ENCODE measurements around the gene GUCA2B. TPM values are rescaled to one million over a fixed set of nuclear protein-coding genes. Genes with fewer than 3 reads are reported as not detected.

The GUCA2B gene
- polyA plus RNA-seq (ENCODE audit: low read depth in 6 of 6) = not detected

DNA sequence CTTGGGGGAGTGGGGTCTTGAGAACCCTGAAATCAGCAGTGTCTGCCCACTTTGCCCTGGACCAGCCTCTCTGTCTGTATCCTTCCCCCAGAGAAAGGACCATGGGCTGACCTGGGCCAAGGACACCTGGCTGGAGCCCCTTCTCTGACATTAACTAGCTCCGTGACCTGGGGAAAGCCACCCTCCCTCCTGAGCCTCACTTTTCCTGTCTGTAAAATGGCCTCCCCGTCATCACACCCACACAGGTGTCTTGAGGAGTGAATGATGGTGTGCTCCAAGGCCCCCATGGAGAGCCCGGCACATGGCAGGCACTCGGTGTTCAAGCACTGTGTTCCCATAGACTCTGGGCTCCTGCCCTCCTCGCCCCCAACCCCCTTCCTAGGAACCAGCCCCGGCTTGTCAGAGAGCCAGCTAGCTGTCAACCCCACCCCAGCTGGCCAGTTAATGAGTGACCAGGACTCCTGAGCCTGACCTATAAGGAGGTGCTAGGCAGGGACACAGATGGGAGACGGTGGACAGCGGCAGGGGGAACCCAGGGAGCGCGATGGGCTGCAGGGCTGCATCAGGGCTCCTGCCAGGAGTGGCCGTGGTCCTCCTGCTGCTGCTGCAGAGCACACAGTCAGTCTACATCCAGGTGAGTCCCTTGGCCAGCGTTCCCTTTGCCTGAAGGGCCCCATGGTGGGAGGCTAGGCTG is at the start of gene GUCA2B:
Gene GUCA2B (plus strand): TSS at position 504 of the 694 bp plus-strand sequence. CDS start 41 bp downstream, at position 545.
- peak within 1 kb of the TSS in 2 of 6 donors; percentile 58 to 75 for H3K27ac Mint-ChIP-seq
- ATAC-seq (ENCODE audit: low read depth in 2 of 2) (no peak), DNase-seq (no peak)
- H3K9me3 Mint-ChIP-seq = peaks cover 0 to 2% (median 0%) of the 10 kb centered on the region in 7 donors
- H3K4me3 Mint-ChIP-seq = no peak within 1 kb of the TSS
- H3K36me3 Mint-ChIP-seq = no peaks in the 10 kb centered on the region
- H3K4me1 Mint-ChIP-seq = no peaks in the 10 kb centered on the region
- H3K27me3 Mint-ChIP-seq = peaks cover 6 to 22% (median 17%) of the 10 kb centered on the region in 3 donors

DNA sequence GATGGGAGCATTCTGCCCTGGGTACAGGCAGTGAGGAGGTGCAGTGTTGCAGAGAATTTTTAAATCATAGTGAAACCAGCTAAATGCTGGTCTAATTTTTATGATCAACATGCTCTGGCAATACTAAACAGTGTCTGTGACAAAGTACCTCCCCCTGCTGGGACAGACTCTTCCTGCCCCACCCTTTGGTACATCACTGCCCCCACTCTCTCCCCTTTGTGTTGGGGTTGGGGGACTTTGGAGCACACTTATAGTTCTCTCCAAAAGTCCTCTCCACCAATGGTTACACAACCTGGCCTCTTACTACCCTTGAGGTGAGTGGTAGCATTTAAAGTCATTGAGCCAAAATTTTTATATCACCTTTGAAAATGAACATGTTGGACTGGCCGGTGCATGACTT is 48.2 kb upstream of the GUCA2B start:
- ATAC-seq (ENCODE audit: low read depth in 2 of 2) (no peak), DNase-seq (no peak)
- Mint-ChIP-seq H3K27ac (no peak overlapping the region), H3K4me1 (no peaks in the 10 kb centered on the region), H3K36me3 (peaks cover 0 to 5% of the 10 kb centered on the region in 2 donors), H3K27me3 (peaks cover 5 to 46% (median 19%) of the 10 kb centered on the region in 3 donors), H3K9me3 (peaks cover 0 to 12% (median 6%) of the 10 kb centered on the region in 7 donors), H3K4me3 (no peak overlapping the region)

DNA sequence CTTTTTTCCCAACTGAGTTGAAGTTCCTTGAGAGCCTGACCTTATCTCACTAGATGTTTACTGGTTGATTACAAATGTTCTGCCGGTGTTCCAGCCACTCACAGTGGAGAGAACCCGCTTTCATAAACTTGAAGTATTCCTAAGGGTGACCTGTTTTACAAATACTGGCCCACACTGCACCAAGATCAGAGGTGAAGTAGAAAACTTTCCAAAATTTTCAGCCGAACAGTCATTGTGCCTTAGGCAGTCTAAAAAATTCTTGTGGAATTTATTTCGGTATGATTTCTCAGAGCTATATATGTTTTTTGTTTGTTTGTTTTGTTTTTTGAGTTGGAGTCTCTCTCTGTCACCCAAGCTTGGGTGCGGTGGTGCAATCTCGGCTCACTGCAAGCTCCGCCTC is 44.9 kb upstream of the GUCA2B start:
- H3K4me1 Mint-ChIP-seq = no peaks in the 10 kb centered on the region
- no peak overlapping the region for H3K27ac Mint-ChIP-seq
- ATAC-seq (ENCODE audit: low read depth in 2 of 2) = no peak
- H3K27me3 Mint-ChIP-seq = peaks cover 10 to 49% (median 38%) of the 10 kb centered on the region in 3 donors
- H3K36me3 Mint-ChIP-seq = no peaks in the 10 kb centered on the region
- H3K4me3 Mint-ChIP-seq = no peak overlapping the region
- DNase-seq = no peak
- H3K9me3 Mint-ChIP-seq = peaks cover 0 to 4% (median 0%) of the 10 kb centered on the region in 7 donors

DNA sequence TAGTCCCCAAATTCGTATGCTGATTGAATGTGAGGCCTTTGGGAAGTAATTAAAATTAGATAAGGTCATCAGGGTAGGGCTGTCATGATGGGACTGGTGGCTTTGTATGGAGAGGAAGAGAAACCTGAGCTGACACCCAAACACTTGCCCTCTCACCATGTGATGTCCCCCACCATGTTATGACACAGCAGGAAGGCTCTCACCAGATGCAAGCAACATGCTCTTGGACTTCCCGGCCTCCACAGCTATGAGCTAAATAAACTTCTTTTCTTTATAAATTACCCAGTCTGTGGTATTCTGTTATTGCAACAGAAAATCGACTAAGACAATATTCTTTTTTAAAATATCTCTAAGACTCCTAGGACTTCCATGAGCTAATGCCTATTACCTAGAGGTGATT is 43.6 kb upstream of the GUCA2B start:
- no peak overlapping the region for H3K4me3 Mint-ChIP-seq
- H3K36me3 Mint-ChIP-seq = no peaks in the 10 kb centered on the region
- no peaks in the 10 kb centered on the region for H3K4me1 Mint-ChIP-seq
- DNase-seq = no peak
- H3K27ac Mint-ChIP-seq = no peak overlapping the region
- peaks cover 0 to 4% (median 0%) of the 10 kb centered on the region in 7 donors for H3K9me3 Mint-ChIP-seq
- peaks cover 15 to 43% (median 34%) of the 10 kb centered on the region in 3 donors for H3K27me3 Mint-ChIP-seq
- ATAC-seq (ENCODE audit: low read depth in 2 of 2) = no peak

DNA sequence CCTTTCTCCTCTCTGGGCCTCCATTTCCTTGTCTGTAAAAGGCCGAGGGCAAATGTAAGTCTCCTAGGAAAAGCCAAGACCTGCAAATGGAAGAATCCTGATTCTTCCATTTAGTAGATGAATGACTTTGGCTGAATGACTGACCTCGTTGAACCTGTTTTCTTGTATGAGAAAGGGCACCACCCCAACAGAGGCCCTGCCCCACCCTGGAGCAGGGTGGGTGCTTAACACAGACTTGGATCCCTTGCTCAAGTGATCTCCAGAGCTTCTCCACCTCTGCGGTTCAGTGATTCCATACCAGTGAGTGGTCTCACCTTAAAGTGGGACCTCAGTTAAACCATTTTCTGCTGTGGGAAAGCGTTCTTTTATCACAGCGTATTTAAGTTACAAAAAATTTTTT is 39.0 kb upstream of the GUCA2B start:
- Mint-ChIP-seq H3K4me1 (no peaks in the 10 kb centered on the region), H3K9me3 (peaks cover 0 to 4% (median 0%) of the 10 kb centered on the region in 7 donors), H3K4me3 (no peak overlapping the region), H3K36me3 (no peaks in the 10 kb centered on the region), H3K27me3 (peaks cover 31 to 52% (median 44%) of the 10 kb centered on the region in 3 donors), H3K27ac (no peak overlapping the region)
- ATAC-seq (ENCODE audit: low read depth in 2 of 2) = no peak
- DNase-seq = no peak

DNA sequence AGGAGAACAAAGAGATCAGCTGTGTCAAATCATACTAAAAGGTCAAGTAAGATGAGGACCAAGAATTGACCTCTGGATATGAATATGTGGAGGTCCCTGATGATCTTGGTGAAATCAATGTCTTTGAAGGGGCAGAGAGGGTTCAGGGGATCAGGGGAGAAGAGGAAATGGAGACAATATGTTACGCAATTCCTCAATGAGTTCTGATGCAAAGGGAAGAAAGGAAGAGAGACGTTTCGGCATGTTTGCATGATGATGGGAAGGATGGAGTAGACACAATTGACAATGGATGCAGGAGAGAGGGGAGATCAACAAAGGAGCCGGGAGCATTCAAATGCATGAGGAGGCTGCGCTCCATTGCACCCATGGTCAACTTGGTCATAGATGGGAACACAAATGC is 36.0 kb upstream of the GUCA2B start:
- H3K9me3 Mint-ChIP-seq = peaks cover 0 to 8% (median 2%) of the 10 kb centered on the region in 7 donors
- no peak overlapping the region for H3K4me3 Mint-ChIP-seq
- no peak overlapping the region for H3K27ac Mint-ChIP-seq
- H3K4me1 Mint-ChIP-seq = no peaks in the 10 kb centered on the region
- ATAC-seq (ENCODE audit: low read depth in 2 of 2) (no peak), DNase-seq (no peak)
- peaks cover 26 to 33% (median 33%) of the 10 kb centered on the region in 3 donors for H3K27me3 Mint-ChIP-seq
- H3K36me3 Mint-ChIP-seq = peaks cover 0 to 5% of the 10 kb centered on the region in 2 donors

DNA sequence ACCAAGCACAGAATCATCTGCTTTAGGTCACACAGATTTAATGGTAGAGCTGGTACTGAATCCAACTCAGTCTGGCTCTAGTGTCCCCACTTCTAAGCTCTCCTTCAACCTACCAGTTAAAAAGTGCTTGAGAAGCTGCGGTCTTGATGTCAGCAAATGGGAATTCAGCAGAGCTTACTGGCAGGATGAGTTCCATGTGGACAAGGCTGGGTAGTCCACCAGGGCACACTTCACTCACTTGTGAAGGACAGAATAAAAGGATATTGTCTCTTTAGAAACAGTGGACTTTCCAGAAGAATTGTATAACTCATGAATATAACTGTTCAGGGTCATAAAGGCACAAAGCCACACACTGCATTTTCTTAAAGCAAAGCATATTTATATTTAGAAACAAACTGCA is 35.1 kb upstream of the GUCA2B start:
- Mint-ChIP-seq H3K27ac (no peak overlapping the region), H3K36me3 (peaks cover 0 to 5% of the 10 kb centered on the region in 2 donors)

DNA sequence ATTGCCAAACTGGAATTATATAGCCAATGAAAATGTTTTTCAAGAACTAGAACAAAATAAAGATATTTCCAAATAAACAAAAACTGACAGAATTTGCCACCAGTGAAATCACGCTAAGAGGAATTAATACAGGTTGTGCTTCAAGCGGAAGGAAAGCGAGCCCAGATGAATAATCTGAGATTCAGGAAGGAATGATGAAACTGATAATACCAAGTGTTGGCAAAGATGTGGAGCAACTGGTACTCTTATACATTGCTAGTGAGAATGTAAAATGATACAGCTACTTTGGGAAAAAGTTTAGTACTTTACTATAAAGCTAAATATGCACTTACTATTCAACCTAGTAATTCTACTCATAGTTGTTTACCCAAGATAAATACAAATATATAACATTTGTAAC is 30.8 kb upstream of the GUCA2B start:
- Mint-ChIP-seq H3K27me3 (peaks cover 3 to 28% (median 6%) of the 10 kb centered on the region in 3 donors), H3K4me1 (no peaks in the 10 kb centered on the region), H3K27ac (no peak overlapping the region), H3K36me3 (peaks cover 0 to 5% of the 10 kb centered on the region in 2 donors), H3K4me3 (no peak overlapping the region), H3K9me3 (peaks cover 0 to 26% (median 4%) of the 10 kb centered on the region in 7 donors)
- no peak for ATAC-seq (ENCODE audit: low read depth in 2 of 2)
- DNase-seq = no peak

More for the DNA sequence above, 35.1 kb upstream of the GUCA2B start:
- DNase-seq (no peak), ATAC-seq (ENCODE audit: low read depth in 2 of 2) (no peak)
- H3K27me3 Mint-ChIP-seq = peaks cover 21 to 30% (median 25%) of the 10 kb centered on the region in 3 donors
- H3K4me3 Mint-ChIP-seq = no peak overlapping the region
- H3K9me3 Mint-ChIP-seq = peaks cover 0 to 17% (median 3%) of the 10 kb centered on the region in 7 donors
- H3K4me1 Mint-ChIP-seq = no peaks in the 10 kb centered on the region

DNA sequence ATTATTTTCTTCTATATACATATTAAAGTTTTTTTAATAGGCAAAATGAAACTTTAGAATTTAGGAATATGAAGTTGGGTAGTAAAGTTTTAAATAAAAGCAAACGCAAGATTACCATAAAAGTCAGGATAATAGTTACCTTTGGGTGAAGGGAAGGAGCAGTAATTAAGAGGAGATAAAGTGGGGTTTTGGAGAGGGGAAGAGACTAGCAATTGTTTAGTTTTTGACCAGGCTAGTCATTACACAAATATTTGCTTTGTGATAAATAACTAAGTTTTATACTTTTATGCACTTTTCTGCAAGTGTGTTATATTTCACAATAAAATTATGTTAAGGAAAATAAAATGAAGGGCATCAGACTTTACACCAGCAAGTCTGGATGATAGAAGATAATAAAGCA is 27.7 kb upstream of the GUCA2B start:
- H3K4me1 Mint-ChIP-seq = no peaks in the 10 kb centered on the region
- H3K27ac Mint-ChIP-seq = no peak overlapping the region
- H3K9me3 Mint-ChIP-seq = peaks cover 0 to 26% (median 4%) of the 10 kb centered on the region in 7 donors
- H3K4me3 Mint-ChIP-seq = no peak overlapping the region
- ATAC-seq (ENCODE audit: low read depth in 2 of 2) (no peak), DNase-seq (no peak)
- peaks cover 9 to 47% (median 13%) of the 10 kb centered on the region in 3 donors for H3K27me3 Mint-ChIP-seq
- H3K36me3 Mint-ChIP-seq = peaks cover 0 to 5% of the 10 kb centered on the region in 2 donors

DNA sequence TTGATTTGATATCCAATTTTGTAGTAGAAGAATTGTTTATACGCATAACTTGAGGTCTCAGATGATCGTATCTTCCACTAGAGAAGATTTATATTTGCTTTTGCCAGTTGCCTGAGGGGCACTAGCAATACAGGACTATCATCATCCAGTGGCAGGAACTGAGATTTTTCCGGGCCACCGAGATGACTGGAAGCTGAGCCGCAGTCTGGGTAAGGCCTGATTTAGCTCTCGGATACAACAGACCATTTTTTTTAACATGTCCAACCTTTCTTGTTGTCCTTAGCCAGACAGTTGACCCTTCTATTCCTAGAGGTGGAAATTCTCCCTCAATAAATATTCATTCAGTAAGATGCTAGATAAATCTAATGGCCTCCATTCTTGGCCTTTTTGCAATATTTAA is 25.4 kb upstream of the GUCA2B start:
- Mint-ChIP-seq H3K27ac (no peak overlapping the region), H3K36me3 (no peaks in the 10 kb centered on the region), H3K4me1 (no peaks in the 10 kb centered on the region), H3K4me3 (no peak overlapping the region), H3K27me3 (peaks cover 9 to 41% (median 13%) of the 10 kb centered on the region in 3 donors), H3K9me3 (peaks cover 0 to 12% (median 2%) of the 10 kb centered on the region in 7 donors)
- no peak for ATAC-seq (ENCODE audit: low read depth in 2 of 2)
- no peak for DNase-seq

DNA sequence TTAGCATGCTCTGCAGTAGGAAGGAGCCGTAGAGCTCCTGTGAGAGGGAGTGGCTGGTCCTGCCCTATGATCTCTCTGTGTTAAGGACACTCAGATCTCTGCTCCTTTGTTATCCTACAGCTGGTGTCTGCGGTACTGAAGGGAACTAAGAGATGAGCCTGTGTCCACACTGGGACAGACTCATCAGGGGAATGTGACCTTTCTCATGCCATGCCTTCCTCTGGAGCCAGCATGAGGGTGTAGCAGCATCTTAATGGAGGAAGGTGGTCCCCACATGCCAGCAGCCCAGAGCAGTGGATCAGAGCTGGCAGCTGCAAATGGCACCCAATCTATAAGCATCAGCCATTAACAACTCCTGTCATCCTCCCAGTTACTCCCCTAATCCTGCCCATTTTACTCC is 24.7 kb upstream of the GUCA2B start:
- no peak for DNase-seq

DNA sequence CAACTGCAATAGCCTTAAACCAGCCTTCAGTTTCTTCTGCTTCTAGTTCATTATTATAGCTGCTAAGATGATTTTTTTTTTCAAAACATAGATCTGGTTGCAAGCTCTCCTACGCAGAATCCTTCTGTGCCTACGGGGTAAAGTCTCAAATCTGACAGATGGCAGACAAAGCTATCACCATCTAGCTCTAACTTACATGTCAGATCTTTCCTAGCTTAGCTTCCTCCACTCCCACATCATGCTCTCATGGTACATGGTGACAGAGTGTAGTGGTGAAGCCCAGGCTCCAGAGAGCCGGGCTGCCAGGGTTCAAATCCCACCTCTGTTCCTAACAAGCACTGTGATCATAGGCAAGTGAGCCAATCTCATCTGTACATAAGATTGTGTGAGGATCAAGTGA is 24.2 kb upstream of the GUCA2B start:
- Mint-ChIP-seq H3K27ac (no peak overlapping the region), H3K4me3 (no peak overlapping the region), H3K27me3 (peaks cover 9 to 35% (median 13%) of the 10 kb centered on the region in 3 donors), H3K9me3 (peaks cover 0 to 6% (median 0%) of the 10 kb centered on the region in 7 donors), H3K36me3 (no peaks in the 10 kb centered on the region), H3K4me1 (no peaks in the 10 kb centered on the region)
- ATAC-seq (ENCODE audit: low read depth in 2 of 2) (no peak), DNase-seq (no peak)

More for the DNA sequence above, 24.7 kb upstream of the GUCA2B start:
- H3K27ac Mint-ChIP-seq = no peak overlapping the region
- no peak overlapping the region for H3K4me3 Mint-ChIP-seq
- peaks cover 0 to 6% (median 0%) of the 10 kb centered on the region in 7 donors for H3K9me3 Mint-ChIP-seq
- no peaks in the 10 kb centered on the region for H3K36me3 Mint-ChIP-seq
- peaks cover 9 to 39% (median 13%) of the 10 kb centered on the region in 3 donors for H3K27me3 Mint-ChIP-seq
- no peaks in the 10 kb centered on the region for H3K4me1 Mint-ChIP-seq
- no peak for ATAC-seq (ENCODE audit: low read depth in 2 of 2)

DNA sequence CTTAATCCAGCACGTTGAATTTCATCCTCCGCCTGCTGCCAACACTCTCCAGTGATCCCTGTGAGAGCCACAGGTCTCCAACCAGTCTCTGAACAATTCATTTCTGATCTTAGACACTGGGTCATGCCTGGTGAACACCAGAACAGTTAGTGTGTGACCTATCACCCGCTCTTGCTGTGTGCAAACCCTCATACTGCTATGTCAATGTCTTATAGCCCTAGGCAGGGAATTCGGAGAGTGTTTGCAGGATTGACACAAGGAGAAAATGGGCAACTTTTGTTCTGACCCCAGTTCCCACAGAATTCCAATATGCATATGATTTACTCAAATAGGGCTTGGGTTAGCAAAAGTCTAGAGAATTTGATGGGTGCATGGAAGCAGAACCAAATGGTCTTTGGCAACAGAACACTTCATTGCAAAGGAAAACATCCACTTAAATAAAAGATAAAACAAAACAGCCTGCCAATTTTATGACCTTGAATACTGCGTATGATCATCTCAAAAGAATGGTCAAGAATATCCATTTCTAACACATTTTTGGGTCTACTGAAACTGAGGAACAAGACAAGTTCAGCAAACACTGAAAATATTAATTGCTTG is 23.0 kb upstream of the GUCA2B start:
- DNase-seq = no peak
- Mint-ChIP-seq H3K27ac (no peak overlapping the region), H3K4me1 (no peaks in the 10 kb centered on the region), H3K27me3 (peaks cover 9 to 32% (median 13%) of the 10 kb centered on the region in 3 donors), H3K4me3 (no peak overlapping the region), H3K36me3 (no peaks in the 10 kb centered on the region), H3K9me3 (peaks cover 0 to 2% (median 0%) of the 10 kb centered on the region in 7 donors)
- no peak for ATAC-seq (ENCODE audit: low read depth in 2 of 2)

DNA sequence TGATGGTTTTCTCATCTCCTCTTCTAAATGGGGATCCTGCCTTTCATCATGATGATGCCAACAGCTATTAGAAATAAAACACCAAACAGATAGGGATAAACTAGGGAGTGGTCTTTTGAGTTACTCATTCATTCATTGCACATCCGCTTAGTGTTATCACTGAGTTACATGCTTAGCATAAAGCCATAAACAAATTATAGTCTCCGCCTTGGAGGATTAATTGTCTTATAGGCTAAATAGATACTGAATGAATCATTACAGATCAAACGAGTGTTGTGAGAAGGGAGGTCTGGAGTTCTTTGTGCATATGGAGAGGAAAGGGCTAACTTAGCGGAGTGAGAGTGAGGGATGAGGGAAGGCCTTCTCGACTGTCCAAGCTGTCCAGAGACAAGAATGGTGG is 19.8 kb upstream of the GUCA2B start:
- no peaks in the 10 kb centered on the region for H3K9me3 Mint-ChIP-seq
- no peak for ATAC-seq (ENCODE audit: low read depth in 2 of 2)
- DNase-seq = no peak
- H3K27ac Mint-ChIP-seq = no peak overlapping the region
- no peak overlapping the region for H3K4me3 Mint-ChIP-seq
- H3K36me3 Mint-ChIP-seq = no peaks in the 10 kb centered on the region
- H3K27me3 Mint-ChIP-seq = peaks cover 7 to 26% (median 19%) of the 10 kb centered on the region in 3 donors
- H3K4me1 Mint-ChIP-seq = no peaks in the 10 kb centered on the region
